LoVo (cell line): ENCODE measurements around the gene CYP27A1.
"Not testable (repeated sequence)": the region's sequence is repeated elsewhere in the genome, so short reads cannot be mapped to it uniquely, and the experiment has no call there.

Experiments used
- DNase-seq: peaks from one replicate; pipeline ENCODE4 v3.0.0-alpha.2; 2016; ENCODE audit warnings: low spot score

The CYP27A1 gene

GRCh38 chr2:218832081-218832480 lies 50.1 kb downstream of the CYP27A1 start:
- no peak for DNase-seq

- peak; percentile 16 for DNase-seq
Observed at GRCh38 chr2:218832520-218832919, 50.6 kb downstream of the CYP27A1 start.

GRCh38 chr2:218833023-218833609 lies 51.2 kb downstream of the CYP27A1 start:
- DNase-seq, result no peak

GRCh38 chr2:218834685-218835084 lies 52.7 kb downstream of the CYP27A1 start:
- no peak for DNase-seq

GRCh38 chr2:218837495-218837894 lies 55.5 kb downstream of the CYP27A1 start:
- no peak for DNase-seq

GRCh38 chr2:218839430-218839829 lies 57.5 kb downstream of the CYP27A1 start:
- DNase-seq, result no peak

- DNase-seq, result no peak
Observed at GRCh38 chr2:218839888-218840287, 57.9 kb downstream of the CYP27A1 start.

GRCh38 chr2:218844334-218844733 lies 62.4 kb downstream of the CYP27A1 start:
- DNase-seq, result not testable (repeated sequence)

GRCh38 chr2:218846963-218847362 lies 65.0 kb downstream of the CYP27A1 start:
- DNase-seq, result not testable (repeated sequence)

GRCh38 chr2:218849721-218850120 lies 67.8 kb downstream of the CYP27A1 start:
- peak; percentile 11 for DNase-seq

- DNase-seq, result no peak
Observed at GRCh38 chr2:218850796-218851195, 68.8 kb downstream of the CYP27A1 start.

- DNase-seq, result no peak
Observed at GRCh38 chr2:218851286-218851685, 69.3 kb downstream of the CYP27A1 start.

- DNase-seq, result peak; percentile 55
Observed at GRCh38 chr2:218852911-218853667, 71.1 kb downstream of the CYP27A1 start.

GRCh38 chr2:218853766-218854165 lies 71.8 kb downstream of the CYP27A1 start:
- DNase-seq, result peak; percentile 21

GRCh38 chr2:218854860-218855259 lies 72.9 kb downstream of the CYP27A1 start:
- DNase-seq, result no peak

GRCh38 chr2:218855305-218856166 lies 73.6 kb downstream of the CYP27A1 start:
- DNase-seq, result no peak

- DNase-seq, result no peak
Observed at GRCh38 chr2:218856167-218856895, 74.4 kb downstream of the CYP27A1 start.

- DNase-seq, result no peak
Observed at GRCh38 chr2:218856896-218857243, 74.9 kb downstream of the CYP27A1 start.

GRCh38 chr2:218857371-218858137 lies 75.6 kb downstream of the CYP27A1 start:
- DNase-seq, result no peak

- DNase-seq, result no peak
Observed at GRCh38 chr2:218858138-218858445, 76.1 kb downstream of the CYP27A1 start.
